ENCODE results near the gene GLOD5.
"Not testable (repeated sequence)": the region's sequence is repeated elsewhere in the genome, so short reads cannot be mapped to it uniquely, and the experiment has no call there.

GLOD5 gene

DNA sequence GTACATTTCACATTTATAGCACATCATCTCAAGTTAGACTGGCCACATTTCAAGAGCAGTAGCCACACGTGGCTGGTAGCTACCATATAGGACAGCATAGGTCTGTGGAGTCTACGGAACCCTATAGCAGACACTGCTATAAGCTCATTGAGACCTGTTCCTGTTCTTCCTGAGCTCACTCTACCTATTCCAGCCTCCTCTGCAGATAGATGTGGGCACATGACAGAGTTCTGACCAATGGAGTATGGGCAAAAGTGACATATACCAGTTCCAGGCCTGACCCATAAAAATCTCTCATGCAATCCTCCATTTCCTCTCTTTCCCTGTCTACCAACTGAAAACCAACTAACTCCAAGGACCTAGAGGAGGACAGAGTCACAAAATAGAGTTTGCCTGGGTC is 36.8 kb downstream of the GLOD5 start:
- DNase-seq, result no peak

DNA sequence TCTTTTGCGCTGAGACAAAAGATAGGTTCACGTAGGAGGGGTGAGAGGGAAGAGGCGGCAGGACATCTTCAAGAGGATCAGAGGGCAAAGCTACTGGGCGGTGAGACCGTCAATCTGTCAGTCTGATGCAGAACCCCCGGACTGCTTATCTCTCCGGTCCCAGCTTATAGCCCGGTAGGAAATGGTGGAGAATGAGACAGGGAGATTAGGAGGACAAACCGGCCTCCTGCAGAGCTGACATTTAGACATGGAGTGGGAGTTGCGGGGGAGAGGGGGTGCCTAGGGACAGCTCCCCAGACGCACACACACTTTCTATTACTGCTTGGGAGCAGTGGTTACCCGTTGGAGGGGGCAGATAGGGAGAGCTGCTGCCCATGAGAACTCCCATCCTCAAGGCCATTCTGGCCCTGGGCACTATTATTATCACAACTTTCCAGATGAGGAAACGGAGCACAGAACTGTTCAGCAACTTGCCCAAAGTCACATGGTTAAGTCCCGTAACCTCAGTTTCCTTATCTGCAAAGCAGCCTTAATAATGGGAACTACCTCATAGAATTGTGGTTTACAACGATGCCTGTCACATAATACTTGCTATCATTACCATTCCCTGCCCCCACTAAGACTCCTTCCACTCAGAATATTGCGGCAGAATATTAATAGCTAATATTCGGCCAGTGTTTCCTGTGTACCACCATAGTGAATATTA is 39.2 kb downstream of the GLOD5 start:
- DNase-seq, result peak in 1 of 2 donors; percentile 21

DNA sequence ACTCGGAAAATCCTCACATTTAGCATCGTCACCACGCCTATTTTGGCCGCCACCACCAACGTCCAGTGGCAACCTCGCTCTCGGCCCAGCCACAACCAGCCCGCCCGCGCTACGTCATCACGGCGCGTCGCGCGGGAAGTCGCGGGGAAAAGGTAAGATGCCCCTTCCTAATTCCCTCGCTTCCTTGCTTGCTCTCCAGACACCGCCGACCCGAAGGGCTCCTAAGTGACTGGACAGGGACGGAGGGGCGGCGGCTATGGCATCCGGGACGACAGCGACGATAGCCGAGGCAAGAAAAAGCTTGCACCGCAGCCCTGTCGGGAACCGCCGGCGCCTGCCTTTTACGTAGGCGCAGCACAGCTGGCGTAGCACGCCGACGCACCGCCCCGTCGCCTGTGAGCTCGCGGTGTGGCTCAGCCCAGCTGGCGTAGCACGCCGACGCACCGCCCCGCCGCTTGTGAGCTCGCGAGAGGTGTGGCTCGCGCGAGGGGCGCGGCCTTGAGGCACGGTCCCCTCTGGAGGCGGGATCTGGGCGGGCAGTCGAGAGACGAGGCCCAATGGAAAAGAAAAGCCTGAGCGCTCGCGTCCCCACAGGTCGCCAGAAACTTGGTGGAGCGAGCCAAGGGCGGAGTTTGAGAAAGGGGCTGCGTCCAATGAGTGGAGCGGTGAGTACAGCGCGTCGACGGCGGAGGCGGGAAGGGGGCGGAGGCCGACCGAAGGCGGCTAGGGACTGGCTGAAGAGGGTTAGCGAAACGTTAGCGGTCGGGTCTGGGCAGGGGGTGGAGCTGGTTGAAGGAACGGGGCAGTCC is 39.9 kb downstream of the GLOD5 start, which contains the start of gene HDAC6:
HDAC6 (plus strand) TSS at position 788 of the 809 bp plus-strand sequence. CDS start 626 bp downstream, outside the sequence.
- DNase-seq, result peak; percentile 94 to 97

DNA sequence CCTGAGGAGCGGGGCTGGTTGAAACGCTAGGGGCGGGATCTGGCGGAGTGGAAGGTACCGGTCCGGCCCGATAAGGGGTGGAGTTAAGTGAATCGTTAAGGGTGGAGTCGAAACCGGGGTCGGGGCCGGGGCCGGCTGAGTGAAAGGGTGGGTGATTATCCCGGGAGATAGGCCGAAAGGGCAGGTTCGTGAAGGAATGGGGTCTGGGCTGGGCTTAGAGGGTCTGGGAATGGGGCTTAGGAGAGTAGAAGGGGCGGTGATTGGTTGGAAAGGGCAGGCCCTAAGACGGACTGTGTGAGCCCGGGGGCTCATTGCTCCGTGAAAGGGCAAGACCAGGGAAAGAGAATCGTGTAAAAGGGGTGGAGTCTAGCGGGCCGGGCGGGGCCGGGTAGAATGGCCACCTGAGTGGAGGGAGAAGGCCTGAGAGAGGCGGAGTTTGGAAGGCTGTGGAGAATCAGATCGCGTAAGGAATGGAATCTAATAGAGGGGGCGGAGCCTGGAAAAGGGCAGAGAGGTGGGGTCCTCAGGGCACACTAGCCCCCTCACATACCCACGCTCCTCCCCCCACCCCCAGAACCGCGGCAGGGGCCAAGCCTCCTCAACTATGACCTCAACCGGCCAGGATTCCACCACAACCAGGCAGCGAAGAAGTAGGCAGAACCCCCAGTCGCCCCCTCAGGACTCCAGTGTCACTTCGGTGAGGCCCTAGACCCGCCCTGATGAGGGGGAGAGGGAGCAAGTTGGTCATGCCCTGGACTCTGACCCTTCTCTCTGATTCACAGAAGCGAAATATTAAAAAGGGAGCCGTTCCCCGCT is 40.8 kb downstream of the GLOD5 start:
- peak; percentile 72 for DNase-seq

DNA sequence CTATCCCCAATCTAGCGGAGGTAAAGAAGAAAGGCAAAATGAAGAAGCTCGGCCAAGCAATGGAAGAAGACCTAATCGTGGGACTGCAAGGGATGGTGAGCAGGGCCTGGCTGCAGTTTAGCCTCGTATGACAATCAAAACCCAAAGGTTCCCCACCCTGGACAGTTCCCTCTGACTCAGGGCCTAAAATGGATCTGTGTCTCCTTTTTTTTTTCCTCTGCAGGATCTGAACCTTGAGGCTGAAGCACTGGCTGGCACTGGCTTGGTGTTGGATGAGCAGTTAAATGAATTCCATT is 41.3 kb downstream of the GLOD5 start:
- DNase-seq, result peak in 1 of 2 donors; percentile 3

DNA sequence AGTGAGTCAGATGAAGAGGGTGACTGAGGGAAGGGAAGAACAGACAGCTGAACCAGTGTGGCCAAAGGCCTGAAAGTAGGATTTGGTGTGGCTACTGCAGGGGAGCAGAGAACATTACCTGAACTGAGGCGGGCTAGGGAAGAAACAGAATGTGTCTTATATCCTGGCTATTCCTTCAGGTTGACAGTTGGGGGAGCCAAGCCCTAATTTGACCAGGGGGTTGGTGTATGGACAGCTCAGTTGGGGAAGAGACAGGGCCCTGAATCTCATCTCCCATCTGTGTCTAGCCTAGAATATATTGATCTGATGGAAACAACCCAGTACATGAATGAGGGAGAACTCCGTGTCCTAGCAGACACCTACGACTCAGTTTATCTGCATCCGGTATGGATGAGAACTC is 44.5 kb downstream of the GLOD5 start:
- no peak for DNase-seq

DNA sequence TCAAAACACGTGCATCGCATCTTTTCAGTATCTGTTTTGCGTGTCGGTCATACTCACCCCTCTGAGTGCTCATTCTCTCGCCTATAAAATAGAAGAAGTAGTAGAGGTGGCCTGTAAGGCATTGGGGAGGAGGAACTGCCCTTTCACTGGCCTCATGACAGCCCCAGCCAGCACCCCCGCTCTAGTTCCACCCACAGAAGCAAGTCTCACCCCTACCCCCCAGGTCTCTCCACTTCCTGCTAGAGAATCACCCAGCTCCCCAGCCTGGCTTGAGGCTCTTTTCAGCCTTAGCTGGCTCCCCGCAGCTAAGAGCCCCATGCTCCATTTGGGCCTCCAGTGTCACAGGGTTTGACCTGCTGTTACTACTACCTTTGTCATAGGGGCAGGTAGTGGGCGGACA is 52.1 kb downstream of the GLOD5 start:
- peak; percentile 41 to 71 for DNase-seq

DNA sequence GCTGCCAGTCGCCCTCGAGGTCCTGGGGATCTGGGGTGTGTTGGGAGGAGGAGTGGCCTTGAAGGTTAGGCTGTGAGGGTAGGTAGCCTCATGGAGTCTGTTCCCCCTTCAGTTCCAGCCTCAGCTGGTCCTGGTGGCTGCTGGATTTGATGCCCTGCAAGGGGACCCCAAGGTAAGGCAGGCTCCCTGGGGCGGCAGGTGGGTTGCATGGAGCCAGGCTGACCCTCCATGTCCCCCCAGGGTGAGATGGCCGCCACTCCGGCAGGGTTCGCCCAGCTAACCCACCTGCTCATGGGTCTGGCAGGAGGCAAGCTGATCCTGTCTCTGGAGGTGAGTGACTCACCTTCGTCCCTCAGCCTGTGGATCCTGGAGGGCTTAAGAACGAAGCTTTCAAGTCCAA is 53.2 kb downstream of the GLOD5 start:
- no peak for DNase-seq

DNA sequence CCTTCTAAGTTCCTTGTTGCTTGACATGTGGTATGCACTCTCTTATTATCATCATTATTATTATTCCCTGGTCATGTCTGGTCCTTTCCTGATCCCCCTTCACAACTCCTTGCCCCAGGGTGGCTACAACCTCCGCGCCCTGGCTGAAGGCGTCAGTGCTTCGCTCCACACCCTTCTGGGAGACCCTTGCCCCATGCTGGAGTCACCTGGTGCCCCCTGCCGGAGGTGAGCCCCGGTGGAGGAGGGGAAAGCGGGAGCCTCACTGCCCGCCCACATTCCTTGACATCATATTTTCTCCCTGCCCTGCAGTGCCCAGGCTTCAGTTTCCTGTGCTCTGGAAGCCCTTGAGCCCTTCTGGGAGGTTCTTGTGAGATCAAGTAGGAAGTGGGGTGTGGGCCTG is 53.7 kb downstream of the GLOD5 start:
- DNase-seq, result no peak

DNA sequence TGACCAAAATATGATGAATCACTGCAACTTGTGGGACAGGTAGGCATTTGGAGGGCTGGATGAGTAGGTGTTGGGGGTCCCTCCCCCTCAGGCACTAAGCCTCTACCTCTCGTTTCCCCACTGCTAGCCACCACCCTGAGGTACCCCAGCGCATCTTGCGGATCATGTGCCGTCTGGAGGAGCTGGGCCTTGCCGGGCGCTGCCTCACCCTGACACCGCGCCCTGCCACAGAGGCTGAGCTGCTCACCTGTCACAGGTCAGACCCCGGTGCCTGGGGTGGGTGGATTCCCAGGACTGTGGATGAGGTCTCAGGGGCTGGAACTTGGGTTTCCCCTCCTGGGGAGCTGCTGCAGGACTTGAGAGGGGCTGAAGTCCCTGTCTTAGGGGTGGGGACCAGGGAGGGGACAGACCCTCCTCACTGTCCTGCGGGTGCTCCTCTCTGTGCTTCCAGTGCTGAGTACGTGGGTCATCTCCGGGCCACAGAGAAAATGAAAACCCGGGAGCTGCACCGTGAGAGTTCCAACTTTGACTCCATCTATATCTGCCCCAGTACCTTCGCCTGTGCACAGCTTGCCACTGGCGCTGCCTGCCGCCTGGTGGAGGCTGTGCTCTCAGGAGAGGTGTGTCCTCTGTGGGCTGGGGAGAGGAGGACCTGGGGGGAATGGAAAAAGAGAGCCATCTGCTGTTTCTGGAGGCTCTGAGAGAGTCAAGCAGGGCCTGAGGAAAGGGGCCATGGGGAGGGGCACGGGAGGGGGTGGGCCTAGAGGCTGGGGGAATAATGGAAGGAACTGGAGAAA is 54.7 kb downstream of the GLOD5 start:
- no peak for DNase-seq

DNA sequence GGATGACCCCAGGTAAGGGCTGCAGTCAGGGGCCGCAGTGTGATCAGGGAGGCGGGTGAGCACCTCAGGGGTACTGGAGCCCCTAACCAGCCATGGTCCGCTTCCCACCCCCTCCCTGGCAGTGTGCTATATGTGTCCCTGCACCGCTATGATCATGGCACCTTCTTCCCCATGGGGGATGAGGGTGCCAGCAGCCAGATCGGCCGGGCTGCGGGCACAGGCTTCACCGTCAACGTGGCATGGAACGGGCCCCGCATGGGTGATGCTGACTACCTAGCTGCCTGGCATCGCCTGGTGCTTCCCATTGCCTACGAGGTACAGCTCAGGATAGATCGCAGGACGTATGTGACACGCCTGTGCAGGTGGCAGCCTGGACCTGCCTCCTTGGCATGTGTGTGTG is 56.6 kb downstream of the GLOD5 start:
- no peak for DNase-seq

DNA sequence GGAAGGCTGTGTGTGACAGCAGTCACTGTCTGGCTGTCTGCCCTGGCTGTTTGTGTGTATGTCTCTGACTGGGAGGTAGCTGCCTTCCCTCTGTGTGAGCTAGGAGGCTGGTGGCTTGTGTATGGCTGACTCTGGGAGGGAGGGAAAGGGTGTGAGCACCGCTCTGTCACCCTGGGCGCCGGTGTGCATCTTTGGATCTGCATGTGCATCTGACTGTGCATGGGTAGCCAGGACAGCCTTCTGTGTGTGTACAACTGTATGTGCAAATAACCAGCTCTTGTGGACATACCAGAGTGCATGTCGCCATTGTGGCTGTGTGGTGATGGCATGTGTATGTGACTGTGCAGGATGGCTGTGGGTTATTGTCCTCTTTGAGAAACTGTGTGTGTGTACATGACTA is 57.3 kb downstream of the GLOD5 start:
- DNase-seq, result no peak

DNA sequence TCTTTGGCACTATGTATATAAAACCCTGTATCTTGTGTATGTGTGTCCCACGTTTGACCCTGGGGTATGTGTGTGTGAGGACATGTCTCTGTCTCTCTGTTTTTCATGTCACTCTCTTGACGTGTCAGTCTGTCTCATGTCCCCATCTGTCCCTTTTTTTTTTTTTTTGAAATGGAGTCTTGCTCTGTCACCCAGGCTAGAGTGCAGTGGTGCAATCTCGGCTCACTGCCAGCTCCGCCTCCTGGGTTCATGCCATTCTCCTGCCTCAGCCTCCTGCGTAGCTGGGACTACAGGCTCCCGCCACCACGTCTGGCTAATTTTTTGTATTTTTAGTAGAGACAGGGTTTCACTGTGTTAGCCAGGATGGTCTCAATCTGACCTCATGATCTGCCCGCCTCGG is 57.8 kb downstream of the GLOD5 start:
- DNase-seq, result not testable (repeated sequence)

DNA sequence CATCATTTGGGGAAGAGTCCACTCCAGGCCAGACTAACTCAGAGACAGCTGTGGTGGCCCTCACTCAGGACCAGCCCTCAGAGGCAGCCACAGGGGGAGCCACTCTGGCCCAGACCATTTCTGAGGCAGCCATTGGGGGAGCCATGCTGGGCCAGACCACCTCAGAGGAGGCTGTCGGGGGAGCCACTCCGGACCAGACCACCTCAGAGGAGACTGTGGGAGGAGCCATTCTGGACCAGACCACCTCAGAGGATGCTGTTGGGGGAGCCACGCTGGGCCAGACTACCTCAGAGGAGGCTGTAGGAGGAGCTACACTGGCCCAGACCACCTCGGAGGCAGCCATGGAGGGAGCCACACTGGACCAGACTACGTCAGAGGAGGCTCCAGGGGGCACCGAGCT is 61.5 kb downstream of the GLOD5 start:
- no peak for DNase-seq
